ENCODE measurements around the gene PLAAT2.
"Not testable (repeated sequence)": the region's sequence is repeated elsewhere in the genome, so short reads cannot be mapped to it uniquely, and the experiment has no call there.

PLAAT2 gene

DNA sequence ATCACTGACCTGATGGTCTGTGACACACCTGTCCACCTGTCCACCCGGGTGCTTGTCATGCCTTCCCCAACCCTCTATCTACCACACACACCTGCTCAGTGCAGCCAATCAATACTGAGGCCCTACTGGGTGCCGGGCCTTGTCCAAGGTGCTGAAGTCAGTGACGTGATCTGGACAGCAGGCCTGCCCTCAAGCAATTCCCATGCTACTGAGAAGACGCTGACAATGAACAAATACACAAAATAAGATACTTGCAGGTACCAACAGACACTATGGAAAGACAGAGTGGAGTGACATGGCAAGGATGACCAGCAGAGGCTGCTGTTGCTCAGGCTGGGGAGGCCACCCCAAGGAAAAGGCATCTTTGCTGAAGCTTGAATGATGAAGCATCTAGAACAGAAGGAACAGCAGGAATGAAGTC is 29.8 kb upstream of the PLAAT2 start:
- peaks cover 41% of the 10 kb centered on the region for H3K36me3 ChIP-seq (ENCODE audit: insufficient read depth, low read length)
- H3K4me1 ChIP-seq (ENCODE audit: insufficient read depth, low read length): no peaks in the 10 kb centered on the region

DNA sequence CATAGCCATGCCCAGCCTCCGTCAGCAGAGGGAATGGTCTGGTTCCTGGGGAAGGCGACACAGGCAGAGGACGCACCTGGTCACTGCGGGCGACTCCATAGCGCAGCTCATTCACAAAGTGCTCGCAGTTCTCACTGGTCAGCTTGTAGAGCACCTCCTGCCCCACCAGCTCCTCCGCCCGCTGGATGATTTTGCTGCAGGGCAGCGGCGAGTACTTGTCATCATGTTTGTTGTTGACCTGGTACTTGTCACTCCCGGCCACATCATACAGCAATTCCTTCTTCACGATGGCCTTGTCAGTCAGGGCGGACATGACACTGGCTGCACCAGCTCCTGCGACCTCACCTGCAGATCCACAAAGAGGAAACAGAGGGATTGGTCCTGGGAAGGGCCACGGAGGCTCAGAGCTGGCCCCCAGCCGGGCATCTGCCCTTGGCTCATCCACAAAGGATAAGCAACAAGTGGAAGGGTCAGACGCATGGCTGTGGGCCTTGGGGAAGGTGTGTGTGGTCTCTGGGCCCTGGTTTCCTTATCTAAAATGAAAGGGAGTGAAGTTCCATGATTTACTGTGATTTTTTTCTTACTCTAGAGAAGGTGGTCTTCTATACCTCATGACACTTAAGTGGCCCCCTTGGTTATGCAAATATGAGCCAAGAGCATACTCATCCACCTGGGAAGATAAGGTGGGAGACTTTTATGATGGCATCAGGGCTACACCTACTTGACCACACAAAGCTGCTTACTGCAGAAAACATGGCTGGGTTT is 27.0 kb upstream of the PLAAT2 start:
- H3K4me1 ChIP-seq (ENCODE audit: insufficient read depth, low read length): no peaks in the 10 kb centered on the region
- H3K9me3 ChIP-seq (ENCODE audit: control insufficient read depth, insufficient read depth, low read length): no peaks in the 10 kb centered on the region
- peaks cover 42% of the 10 kb centered on the region for H3K36me3 ChIP-seq (ENCODE audit: insufficient read depth, low read length)

More for the DNA sequence above, 29.8 kb upstream of the PLAAT2 start:
- H3K9ac ChIP-seq (ENCODE audit: low read depth, low read length): no peak overlapping the region
- 0 out of 2 replicates have a peak, but pooled peaks cover 4% of the 10 kb centered on the region for H3K9me3 ChIP-seq (ENCODE audit: control insufficient read depth, insufficient read depth, low read length)

DNA sequence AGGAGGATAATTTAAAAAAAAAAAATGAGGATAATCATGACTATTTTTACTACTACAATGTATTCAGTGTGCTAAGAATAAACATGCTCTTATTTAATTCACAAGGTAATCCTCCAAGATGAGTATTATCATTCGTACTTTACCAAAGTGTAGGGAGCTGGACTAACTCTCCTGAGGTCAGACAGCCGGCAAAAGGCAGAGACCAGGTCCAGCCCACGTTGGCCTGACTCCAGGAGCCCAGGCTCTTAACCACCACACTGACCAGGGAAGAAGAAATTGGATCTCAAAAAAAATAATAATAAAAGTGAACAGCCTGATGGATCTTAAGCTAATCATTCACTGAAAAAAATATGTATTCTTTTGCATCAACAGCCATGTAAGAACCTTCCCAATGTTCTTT is 25.8 kb upstream of the PLAAT2 start:
- Histone ChIP-seq H3K9me3 (ENCODE audit: control insufficient read depth, insufficient read depth, low read length) (no peaks in the 10 kb centered on the region), H3K36me3 (ENCODE audit: insufficient read depth, low read length) (peaks cover 39% of the 10 kb centered on the region), H3K9ac (ENCODE audit: low read depth, low read length) (no peak overlapping the region), H3K4me1 (ENCODE audit: insufficient read depth, low read length) (no peaks in the 10 kb centered on the region)

More for the DNA sequence above, 27.0 kb upstream of the PLAAT2 start:
- no peak overlapping the region for H3K9ac ChIP-seq (ENCODE audit: low read depth, low read length)

DNA sequence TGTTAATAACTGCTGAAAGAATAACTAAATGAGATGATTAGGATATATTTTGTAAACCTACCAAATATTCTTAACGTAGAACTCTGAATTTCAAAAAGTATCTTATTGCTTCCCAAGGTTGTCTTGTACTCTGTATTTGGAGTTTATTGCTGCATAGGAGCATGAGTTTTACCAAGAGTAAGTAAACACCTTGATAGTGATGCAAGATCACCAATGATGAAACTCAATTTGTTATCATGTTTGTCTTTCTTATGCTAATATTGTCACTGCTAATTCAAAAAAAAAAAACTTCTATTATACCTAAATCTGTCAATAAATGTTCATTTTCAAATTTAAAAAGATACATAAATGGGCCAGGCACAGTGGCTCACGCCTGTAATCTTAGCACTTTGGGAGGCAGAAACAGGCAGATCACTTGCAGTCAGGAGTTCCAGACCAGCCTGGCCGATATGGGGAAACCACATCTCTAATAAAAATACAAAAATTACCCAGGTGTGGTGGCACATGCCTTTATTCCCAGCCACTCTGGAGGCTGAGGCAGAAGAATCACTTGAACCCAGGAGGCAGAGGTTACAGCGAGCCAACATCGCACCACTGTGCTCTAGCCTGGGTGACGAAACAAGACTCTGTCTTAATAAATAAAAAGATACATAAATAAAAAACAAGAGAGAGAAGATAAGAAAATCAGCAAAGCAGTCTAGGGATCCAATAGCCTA is 23.4 kb upstream of the PLAAT2 start:
- Histone ChIP-seq H3K9me3 (ENCODE audit: control insufficient read depth, insufficient read depth, low read length) (peaks cover 16% of the 10 kb centered on the region), H3K4me1 (ENCODE audit: insufficient read depth, low read length) (no peaks in the 10 kb centered on the region), H3K36me3 (ENCODE audit: insufficient read depth, low read length) (peaks cover 47% of the 10 kb centered on the region), H3K9ac (ENCODE audit: low read depth, low read length) (no peak overlapping the region)

DNA sequence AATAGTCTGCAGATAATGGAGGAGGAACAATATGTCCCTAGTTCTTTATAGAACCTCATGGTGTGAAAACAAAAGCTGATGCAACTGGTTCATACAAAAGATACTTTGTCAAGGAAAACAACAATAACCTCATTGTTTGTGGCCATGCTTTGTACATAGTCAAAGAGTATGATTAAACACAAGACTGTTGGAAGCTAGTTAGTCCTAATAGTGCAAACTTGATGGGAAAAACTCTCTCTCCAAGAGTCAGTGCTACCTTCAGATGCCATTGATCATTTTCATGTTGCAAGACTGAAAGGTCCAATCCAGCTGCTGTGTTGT is 20.1 kb upstream of the PLAAT2 start:
- no peaks in the 10 kb centered on the region for H3K4me1 ChIP-seq (ENCODE audit: insufficient read depth, low read length)
- H3K9me3 ChIP-seq (ENCODE audit: control insufficient read depth, insufficient read depth, low read length): peaks cover 29% of the 10 kb centered on the region
- peaks cover 46% of the 10 kb centered on the region for H3K36me3 ChIP-seq (ENCODE audit: insufficient read depth, low read length)

DNA sequence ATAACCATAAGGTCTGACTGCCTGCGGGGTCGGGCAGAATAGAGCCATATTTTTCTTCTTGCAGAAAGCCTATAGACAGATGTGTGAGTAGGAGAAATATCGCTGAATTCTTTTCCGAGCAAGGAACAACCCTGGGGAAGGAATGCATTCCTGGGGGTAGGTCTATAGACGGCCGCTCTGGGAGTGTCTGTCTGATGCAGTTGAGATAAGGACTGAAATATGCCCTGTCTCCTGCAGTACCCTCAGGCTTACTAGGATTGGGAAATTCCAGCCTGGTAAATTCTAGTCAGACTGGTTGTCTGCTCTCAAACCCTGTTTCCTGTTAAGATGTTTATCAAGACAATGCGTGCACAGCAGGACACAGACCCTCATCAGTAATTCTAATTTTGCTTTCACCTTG is 18.0 kb upstream of the PLAAT2 start:
- H3K36me3 ChIP-seq (ENCODE audit: insufficient read depth, low read length): peaks cover 40% of the 10 kb centered on the region
- H3K4me1 ChIP-seq (ENCODE audit: insufficient read depth, low read length); H3K9ac ChIP-seq (ENCODE audit: low read depth, low read length): not testable (repeated sequence)
- H3K9me3 ChIP-seq (ENCODE audit: control insufficient read depth, insufficient read depth, low read length): peaks cover 29% of the 10 kb centered on the region

More for the DNA sequence above, 20.1 kb upstream of the PLAAT2 start:
- H3K9ac ChIP-seq (ENCODE audit: low read depth, low read length): no peak overlapping the region

DNA sequence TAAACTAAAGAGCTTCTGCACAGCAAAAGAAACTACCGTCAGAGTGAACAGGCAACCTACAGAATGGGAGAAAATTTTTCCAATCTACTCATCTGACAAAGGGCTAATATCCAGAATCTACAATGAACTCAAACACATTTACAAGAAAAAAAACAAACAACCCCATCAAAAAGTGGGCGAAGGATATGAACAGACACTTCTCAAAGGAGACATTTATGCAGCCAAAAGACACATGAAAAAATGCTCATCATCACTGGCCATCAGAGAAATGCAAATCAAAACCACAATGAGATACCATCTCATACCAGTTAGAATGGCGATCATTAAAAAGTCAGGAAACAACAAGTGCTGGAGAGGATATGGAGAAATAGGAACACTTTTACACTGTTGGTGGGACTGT is 15.7 kb upstream of the PLAAT2 start:
- peaks cover 29% of the 10 kb centered on the region for H3K9me3 ChIP-seq (ENCODE audit: control insufficient read depth, insufficient read depth, low read length)
- peaks cover 40% of the 10 kb centered on the region for H3K36me3 ChIP-seq (ENCODE audit: insufficient read depth, low read length)
- not testable (repeated sequence) for H3K9ac ChIP-seq (ENCODE audit: low read depth, low read length); H3K4me1 ChIP-seq (ENCODE audit: insufficient read depth, low read length)

DNA sequence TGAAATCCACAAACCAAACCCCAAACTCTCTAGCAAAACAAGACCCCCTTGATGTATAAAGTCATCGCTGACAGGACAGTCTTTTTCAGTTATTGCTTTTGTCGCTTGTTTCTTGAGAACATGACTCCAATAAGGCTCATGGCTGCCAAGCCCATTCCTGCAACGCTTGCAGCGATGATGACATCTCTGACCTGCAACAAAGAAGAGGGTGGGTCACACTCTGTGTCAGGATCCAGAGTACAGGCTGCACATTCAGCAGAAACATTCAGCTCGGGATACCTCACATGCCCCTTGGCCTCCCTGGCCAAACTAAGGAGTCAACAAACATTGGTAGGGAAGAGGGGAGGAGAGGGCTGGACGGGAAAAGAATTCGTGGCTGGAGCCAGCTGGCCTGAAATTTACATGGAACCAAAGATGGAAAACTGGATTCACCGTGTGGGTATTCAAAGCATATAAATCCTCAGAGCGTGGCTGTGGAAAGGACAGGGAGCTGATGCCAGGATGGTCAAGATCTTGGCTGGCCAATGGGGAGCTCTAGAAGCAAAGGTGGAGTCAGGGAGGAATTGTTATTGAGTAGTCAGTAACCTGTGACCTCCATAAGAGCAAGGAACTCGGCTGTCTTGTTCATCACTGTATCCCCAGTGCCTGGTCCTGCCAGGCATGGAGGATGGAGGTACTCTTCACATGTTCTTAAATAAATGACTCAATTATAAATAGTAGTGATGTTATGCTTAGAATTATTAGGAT is 11.8 kb upstream of the PLAAT2 start:
- no peaks in the 10 kb centered on the region for H3K4me1 ChIP-seq (ENCODE audit: insufficient read depth, low read length)
- H3K9ac ChIP-seq (ENCODE audit: low read depth, low read length): no peak overlapping the region
- peaks cover 3% of the 10 kb centered on the region; the same call in 1 of the 2 replicates for H3K9me3 ChIP-seq (ENCODE audit: control insufficient read depth, insufficient read depth, low read length)
- peaks cover 15% of the 10 kb centered on the region for H3K36me3 ChIP-seq (ENCODE audit: insufficient read depth, low read length)

DNA sequence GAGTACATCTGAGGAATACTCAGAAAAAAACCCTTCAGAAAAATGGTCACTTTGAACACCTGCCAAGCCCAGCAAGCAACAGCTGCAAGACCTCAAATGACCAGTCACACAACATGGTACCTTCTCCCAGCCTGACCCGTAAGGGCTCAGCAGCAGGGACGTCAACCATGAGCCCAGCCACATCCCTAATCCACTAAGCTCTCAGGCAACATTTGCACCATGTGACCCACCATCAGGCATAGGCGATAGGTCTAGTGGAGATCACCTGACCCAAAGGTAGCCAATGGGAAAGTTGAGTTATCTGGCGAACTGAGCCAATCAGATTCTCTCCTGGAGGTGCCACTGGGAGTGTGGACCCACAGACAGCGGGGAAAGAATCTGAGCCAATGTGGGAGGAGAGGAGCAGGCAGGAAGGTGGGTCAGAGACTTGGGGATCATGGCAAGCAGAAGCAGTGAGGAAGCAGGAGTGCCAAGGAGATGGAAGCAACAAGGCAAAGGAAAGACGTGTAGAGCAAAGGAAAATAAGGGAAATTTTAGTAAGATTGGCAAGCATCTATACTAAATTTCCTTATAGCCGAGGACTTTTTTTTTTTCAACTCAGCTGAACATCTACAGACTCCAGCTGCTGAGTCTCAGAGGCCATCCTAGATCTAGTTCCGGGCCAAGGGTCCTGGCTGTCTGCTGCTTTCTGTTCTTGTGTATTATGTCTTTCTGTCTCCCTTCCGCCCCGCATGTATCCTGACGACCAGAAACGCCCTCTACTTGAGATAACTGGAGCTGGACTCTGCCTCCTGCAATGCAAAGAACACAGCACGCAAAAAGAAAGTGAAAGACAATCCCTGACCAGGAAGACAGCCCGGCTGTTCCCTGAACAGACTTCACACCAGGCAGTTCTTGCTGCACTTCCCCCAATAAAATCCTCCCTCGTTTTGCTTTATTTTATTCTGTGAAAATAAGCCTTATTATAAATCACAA is 11.0 kb upstream of the PLAAT2 start:
- Histone ChIP-seq H3K4me1 (ENCODE audit: insufficient read depth, low read length) (no peaks in the 10 kb centered on the region), H3K36me3 (ENCODE audit: insufficient read depth, low read length) (peaks cover 12% of the 10 kb centered on the region), H3K9ac (ENCODE audit: low read depth, low read length) (no peak overlapping the region), H3K9me3 (ENCODE audit: control insufficient read depth, insufficient read depth, low read length) (no peaks in the 10 kb centered on the region)

DNA sequence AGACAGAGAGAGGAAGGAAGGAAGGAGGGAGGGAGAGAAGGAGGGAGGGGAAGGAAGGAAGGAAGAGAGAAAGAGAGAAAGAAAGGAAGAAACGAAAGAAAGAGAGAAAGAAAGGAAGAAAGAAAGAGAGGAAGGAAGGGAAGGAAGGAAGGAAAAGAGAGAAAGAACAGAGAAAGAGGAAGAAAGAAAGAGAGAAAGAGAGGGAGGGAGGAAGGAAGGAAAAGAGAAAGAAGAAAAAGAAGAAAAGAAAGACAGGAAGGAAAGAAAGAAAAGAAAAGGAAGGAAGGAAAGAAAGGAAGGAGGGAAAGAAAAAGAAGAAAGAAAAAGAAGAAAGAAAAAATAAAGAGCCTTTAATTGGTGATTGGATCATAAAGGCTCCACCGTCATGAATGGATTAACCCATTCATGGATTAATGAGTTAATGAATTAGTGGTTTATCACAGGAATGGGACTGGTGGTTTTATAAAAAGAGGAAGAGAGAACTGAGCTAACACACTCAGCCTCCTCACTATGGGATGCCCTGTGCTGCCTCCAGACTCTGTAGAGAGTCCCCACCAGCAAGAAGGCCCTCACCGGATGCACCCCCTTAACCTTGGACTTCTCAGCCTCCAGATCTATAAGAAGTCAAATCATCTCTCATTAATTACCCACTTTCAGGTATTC is 9.0 kb upstream of the PLAAT2 start:
- peaks cover 8% of the 10 kb centered on the region; the same call in 1 of the 2 replicates for H3K4me1 ChIP-seq (ENCODE audit: insufficient read depth, low read length)
- no peak overlapping the region for H3K9ac ChIP-seq (ENCODE audit: low read depth, low read length)
- H3K36me3 ChIP-seq (ENCODE audit: insufficient read depth, low read length): peaks cover 12% of the 10 kb centered on the region
- no peaks in the 10 kb centered on the region for H3K9me3 ChIP-seq (ENCODE audit: control insufficient read depth, insufficient read depth, low read length)

DNA sequence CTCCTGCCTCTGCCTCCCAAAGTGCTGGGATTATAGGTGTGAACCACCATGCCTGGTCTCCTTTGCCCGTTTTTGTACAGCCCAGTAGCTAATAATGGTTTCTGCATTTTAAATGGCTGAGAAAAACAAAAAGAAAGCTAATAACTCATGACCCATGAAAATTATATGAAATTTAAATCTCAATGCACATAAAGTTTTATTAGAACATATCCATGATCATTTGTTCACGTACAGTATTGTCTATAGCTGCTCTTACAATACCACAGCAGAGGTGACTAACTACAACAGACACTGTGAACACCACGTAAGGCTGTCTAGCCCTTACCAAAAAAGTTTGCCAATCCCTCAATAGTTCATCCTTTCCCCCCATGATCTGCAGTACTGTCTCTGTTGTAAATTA is 6.4 kb upstream of the PLAAT2 start:
- H3K4me1 ChIP-seq (ENCODE audit: insufficient read depth, low read length): peaks cover 18% of the 10 kb centered on the region; the same call in 1 of the 2 replicates
- H3K9me3 ChIP-seq (ENCODE audit: control insufficient read depth, insufficient read depth, low read length): no peaks in the 10 kb centered on the region
- H3K36me3 ChIP-seq (ENCODE audit: insufficient read depth, low read length): peaks cover 8% of the 10 kb centered on the region
- H3K9ac ChIP-seq (ENCODE audit: low read depth, low read length): no peak overlapping the region

DNA sequence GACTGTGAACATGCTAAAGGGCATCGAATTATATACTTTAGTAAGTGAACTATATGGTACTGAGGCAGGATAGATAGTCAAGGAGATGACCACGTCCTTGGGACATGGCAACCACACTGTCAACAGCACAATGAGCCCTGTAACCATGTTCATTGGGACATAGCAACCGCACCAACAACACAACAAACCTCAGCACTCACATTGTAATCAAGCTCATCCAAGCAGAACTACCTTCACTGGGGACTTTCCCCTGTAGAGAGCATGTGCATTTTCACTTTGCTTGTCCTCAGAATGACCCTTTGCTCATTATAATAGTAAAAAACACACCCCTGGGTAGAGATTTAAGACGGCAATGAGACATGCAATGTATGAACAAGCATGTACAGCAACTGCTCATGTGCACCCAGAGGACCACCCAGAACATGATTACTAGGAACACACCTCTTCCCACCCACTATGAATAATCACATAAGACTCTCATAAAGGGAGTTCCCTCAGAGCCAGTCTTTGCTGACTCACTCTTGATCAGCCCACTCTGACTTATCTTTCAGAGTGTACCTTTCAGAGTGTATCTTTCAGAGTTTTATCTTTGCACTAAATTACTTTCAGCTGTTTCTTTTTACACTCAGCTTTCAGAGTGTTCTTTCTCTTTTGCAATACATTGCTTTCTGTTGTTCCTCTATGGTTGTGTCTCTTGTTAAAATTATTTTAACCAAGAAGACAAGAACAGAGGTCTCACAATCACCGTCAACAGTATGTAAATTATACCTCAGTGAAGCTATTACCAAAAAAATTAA is 4.1 kb upstream of the PLAAT2 start:
- H3K9me3 ChIP-seq (ENCODE audit: control insufficient read depth, insufficient read depth, low read length): no peaks in the 10 kb centered on the region
- H3K36me3 ChIP-seq (ENCODE audit: insufficient read depth, low read length): no peaks in the 10 kb centered on the region
- peaks cover 18% of the 10 kb centered on the region; the same call in 1 of the 2 replicates for H3K4me1 ChIP-seq (ENCODE audit: insufficient read depth, low read length)
- no peak overlapping the region for H3K9ac ChIP-seq (ENCODE audit: low read depth, low read length)
